ENCODE measurements around the gene CLCN6.

GRCh38 chr1:11841245-11842153 lies 35.5 kb downstream of the CLCN6 start:
- TF ChIP-seq RXRA (IDR thresholded peaks at IDR 0.05) = no peak
- TF ChIP-seq, protein P1, sequence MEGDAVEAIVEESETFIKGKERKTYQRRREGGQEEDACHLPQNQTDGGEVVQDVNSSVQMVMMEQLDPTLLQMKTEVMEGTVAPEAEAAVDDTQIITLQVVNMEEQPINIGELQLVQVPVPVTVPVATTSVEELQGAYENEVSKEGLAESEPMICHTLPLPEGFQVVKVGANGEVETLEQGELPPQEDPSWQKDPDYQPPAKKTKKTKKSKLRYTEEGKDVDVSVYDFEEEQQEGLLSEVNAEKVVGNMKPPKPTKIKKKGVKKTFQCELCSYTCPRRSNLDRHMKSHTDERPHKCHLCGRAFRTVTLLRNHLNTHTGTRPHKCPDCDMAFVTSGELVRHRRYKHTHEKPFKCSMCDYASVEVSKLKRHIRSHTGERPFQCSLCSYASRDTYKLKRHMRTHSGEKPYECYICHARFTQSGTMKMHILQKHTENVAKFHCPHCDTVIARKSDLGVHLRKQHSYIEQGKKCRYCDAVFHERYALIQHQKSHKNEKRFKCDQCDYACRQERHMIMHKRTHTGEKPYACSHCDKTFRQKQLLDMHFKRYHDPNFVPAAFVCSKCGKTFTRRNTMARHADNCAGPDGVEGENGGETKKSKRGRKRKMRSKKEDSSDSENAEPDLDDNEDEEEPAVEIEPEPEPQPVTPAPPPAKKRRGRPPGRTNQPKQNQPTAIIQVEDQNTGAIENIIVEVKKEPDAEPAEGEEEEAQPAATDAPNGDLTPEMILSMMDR (IDR thresholded peaks at IDR 0.05; ENCODE audit: low read depth, low read length, missing input control) = no peak
- no peak for TF ChIP-seq JUND (IDR thresholded peaks at IDR 0.05)
- no peak for TF ChIP-seq RAD21 (IDR thresholded peaks at IDR 0.05)
- TF ChIP-seq, protein P2, sequence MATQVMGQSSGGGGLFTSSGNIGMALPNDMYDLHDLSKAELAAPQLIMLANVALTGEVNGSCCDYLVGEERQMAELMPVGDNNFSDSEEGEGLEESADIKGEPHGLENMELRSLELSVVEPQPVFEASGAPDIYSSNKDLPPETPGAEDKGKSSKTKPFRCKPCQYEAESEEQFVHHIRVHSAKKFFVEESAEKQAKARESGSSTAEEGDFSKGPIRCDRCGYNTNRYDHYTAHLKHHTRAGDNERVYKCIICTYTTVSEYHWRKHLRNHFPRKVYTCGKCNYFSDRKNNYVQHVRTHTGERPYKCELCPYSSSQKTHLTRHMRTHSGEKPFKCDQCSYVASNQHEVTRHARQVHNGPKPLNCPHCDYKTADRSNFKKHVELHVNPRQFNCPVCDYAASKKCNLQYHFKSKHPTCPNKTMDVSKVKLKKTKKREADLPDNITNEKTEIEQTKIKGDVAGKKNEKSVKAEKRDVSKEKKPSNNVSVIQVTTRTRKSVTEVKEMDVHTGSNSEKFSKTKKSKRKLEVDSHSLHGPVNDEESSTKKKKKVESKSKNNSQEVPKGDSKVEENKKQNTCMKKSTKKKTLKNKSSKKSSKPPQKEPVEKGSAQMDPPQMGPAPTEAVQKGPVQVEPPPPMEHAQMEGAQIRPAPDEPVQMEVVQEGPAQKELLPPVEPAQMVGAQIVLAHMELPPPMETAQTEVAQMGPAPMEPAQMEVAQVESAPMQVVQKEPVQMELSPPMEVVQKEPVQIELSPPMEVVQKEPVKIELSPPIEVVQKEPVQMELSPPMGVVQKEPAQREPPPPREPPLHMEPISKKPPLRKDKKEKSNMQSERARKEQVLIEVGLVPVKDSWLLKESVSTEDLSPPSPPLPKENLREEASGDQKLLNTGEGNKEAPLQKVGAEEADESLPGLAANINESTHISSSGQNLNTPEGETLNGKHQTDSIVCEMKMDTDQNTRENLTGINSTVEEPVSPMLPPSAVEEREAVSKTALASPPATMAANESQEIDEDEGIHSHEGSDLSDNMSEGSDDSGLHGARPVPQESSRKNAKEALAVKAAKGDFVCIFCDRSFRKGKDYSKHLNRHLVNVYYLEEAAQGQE (IDR thresholded peaks at IDR 0.05) = no peak
- TF ChIP-seq EGR1 (IDR thresholded peaks at IDR 0.05; ENCODE audit: low read depth in 2 of 2) = no peak
- TF ChIP-seq, protein P3, sequence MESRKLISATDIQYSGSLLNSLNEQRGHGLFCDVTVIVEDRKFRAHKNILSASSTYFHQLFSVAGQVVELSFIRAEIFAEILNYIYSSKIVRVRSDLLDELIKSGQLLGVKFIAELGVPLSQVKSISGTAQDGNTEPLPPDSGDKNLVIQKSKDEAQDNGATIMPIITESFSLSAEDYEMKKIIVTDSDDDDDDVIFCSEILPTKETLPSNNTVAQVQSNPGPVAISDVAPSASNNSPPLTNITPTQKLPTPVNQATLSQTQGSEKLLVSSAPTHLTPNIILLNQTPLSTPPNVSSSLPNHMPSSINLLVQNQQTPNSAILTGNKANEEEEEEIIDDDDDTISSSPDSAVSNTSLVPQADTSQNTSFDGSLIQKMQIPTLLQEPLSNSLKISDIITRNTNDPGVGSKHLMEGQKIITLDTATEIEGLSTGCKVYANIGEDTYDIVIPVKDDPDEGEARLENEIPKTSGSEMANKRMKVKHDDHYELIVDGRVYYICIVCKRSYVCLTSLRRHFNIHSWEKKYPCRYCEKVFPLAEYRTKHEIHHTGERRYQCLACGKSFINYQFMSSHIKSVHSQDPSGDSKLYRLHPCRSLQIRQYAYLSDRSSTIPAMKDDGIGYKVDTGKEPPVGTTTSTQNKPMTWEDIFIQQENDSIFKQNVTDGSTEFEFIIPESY (IDR thresholded peaks at IDR 0.05) = no peak
- no peak for TF ChIP-seq HNF4A (conservative IDR thresholded peaks at IDR 0.05)
- no peak for TF ChIP-seq YY1 (IDR thresholded peaks at IDR 0.05)
- no peak for TF ChIP-seq NR2F2 (IDR thresholded peaks at IDR 0.05)
- no peak for TF ChIP-seq SP1 (IDR thresholded peaks at IDR 0.05)

Data from liver (tissue), 3 donors.